Stomach smooth muscle (tissue), 2 donors: ENCODE results near the gene TMEM225B.
"Not testable (repeated sequence)": the region's sequence is repeated elsewhere in the genome, so short reads cannot be mapped to it uniquely, and the experiment has no call there.

Experiments used
- H3K27ac ChIP-seq: one replicate; pipeline ENCODE4 v1.7.0; 2013; ENCODE audit warnings: mild to moderate bottlenecking, low read length, inconsistent platforms
- H3K27me3 ChIP-seq, 2 donors: one replicate each; pipeline ENCODE4 v1.7.0; 2013; ENCODE audit warnings: low read length in 2 of 2; ENCODE audit not compliant: insufficient read depth in 2 of 2, control insufficient read depth in 1 of 2
- H3K36me3 ChIP-seq, 2 donors: one replicate each; pipeline ENCODE4 v1.7.0; 2013; ENCODE audit warnings: low read length in 2 of 2; ENCODE audit not compliant: control insufficient read depth in 2 of 2, insufficient read depth in 2 of 2
- H3K4me1 ChIP-seq: one replicate; pipeline ENCODE4 v1.7.0; 2013; ENCODE audit warnings: low read length; ENCODE audit not compliant: control insufficient read depth, insufficient read depth
- H3K4me3 ChIP-seq, 2 donors: one replicate each; pipeline ENCODE4 v1.7.0; 2013; ENCODE audit warnings: low read length in 2 of 2
- H3K9ac ChIP-seq, 2 donors: one replicate each; pipeline ENCODE4 v1.7.0; 2013; ENCODE audit warnings: low read length in 2 of 2, mild to moderate bottlenecking in 1 of 2
- H3K9me3 ChIP-seq, 2 donors: one replicate each; pipeline ENCODE4 v1.7.0; 2013; ENCODE audit warnings: low read length in 2 of 2; ENCODE audit not compliant: control insufficient read depth in 2 of 2
- donor health status: healthy.
- donor health status: Pancreatic carcinoma.

Gene TMEM225B, protein sequence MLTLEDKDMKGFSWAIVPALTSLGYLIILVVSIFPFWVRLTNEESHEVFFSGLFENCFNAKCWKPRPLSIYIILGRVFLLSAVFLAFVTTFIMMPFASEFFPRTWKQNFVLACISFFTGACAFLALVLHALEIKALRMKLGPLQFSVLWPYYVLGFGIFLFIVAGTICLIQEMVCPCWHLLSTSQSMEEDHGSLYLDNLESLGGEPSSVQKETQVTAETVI

DNA sequence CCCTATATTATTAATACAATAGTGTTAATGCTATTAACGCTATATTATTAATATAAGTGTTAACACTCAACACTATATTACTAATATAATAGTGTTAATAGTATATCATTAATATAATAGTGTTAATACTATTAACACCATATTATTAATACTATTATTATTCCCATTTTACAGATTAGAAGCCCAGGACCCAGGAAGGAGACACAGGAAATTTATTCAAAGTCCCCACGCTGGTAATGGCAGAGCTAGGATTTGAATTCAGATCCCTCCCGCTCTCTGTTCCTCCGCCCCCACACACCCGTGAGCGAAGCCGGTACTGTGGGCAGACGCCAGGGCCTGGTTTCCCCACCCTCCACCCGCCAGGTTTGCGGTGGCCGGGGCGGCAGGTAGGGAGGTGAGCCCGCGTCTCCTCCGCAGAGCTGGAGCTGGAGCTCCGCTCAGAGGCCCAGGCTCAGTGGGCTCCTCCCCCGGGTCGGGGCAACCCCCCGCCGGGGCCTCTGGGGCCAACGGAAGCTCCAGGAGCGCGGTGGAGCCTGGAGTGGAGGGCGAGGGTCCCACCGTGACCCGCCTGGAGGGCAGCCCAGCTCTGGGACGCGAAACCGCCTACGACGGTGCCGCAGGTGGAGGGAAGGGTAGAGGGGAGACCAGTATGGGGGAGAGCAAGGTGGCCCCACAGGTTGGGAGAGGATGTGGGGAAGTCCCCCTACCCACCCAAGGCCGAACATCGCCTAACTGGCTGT lies at the start of gene TMEM225B:
Gene TMEM225B (plus strand): TSS at position 506 of the 740 bp plus-strand sequence. CDS start 6,122 bp downstream, outside the sequence.
- Histone ChIP-seq H3K27ac (no peak within 1 kb of the TSS), H3K4me3 (no peak within 1 kb of the TSS), H3K9me3 (no peaks in the 10 kb centered on the region), H3K4me1 (no peaks in the 10 kb centered on the region), H3K36me3 (no peaks in the 10 kb centered on the region), H3K27me3 (no peaks in the 10 kb centered on the region), H3K9ac (no peak within 1 kb of the TSS)

DNA sequence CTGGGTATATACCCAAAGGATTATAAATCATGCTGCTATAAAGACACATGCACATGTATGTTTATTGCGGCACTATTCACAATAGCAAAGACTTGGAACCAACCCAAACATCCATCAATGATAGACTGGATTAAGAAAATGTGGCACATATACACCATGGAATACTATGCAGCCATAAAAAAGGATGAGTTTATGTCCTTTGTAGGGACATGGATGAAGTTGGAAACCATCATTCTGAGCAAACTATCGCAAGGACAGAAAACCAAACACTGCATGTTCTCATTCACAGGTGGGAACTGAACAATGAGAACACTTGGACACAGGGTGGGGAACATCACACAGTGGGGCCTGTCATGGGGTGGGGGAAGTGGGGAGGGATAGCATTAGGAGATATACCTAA lies 48.5 kb upstream of the TMEM225B start:
- not testable (repeated sequence) for H3K27me3 ChIP-seq, H3K4me1 ChIP-seq, H3K27ac ChIP-seq, H3K9ac ChIP-seq, H3K4me3 ChIP-seq, H3K9me3 ChIP-seq
- H3K36me3 ChIP-seq, result peaks cover 9 to 12% of the 10 kb centered on the region in 2 donors

DNA sequence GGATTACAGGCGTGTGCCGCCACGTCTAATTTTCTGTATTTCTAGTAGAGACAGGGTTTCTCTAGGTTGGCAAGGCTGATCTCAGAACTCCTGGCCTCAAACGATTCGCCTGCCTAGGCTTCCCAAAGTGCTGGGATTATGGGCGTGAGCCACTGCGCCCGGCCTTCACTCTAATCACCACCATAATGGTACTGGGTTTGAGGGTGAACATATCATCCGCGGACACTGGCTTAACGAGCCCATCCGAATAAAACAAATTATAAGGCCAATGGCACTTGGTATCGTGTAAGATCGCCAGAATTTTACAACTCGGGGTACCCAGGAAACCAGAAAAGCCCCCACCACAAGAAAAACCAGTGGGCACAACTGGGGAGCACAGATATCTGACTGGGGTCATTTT lies 46.7 kb upstream of the TMEM225B start:
- H3K36me3 ChIP-seq, result peaks cover 16% of the 10 kb centered on the region in 2 donors
- H3K9me3 ChIP-seq, result no peaks in the 10 kb centered on the region
- peak overlapping the region; percentile 88 to 99 for H3K4me3 ChIP-seq
- H3K27me3 ChIP-seq, result no peaks in the 10 kb centered on the region
- H3K4me1 ChIP-seq, result peaks cover 6% of the 10 kb centered on the region
- H3K27ac ChIP-seq, result peak overlapping the region; percentile 84
- H3K9ac ChIP-seq, result peak overlapping the region; percentile 95 to 99

DNA sequence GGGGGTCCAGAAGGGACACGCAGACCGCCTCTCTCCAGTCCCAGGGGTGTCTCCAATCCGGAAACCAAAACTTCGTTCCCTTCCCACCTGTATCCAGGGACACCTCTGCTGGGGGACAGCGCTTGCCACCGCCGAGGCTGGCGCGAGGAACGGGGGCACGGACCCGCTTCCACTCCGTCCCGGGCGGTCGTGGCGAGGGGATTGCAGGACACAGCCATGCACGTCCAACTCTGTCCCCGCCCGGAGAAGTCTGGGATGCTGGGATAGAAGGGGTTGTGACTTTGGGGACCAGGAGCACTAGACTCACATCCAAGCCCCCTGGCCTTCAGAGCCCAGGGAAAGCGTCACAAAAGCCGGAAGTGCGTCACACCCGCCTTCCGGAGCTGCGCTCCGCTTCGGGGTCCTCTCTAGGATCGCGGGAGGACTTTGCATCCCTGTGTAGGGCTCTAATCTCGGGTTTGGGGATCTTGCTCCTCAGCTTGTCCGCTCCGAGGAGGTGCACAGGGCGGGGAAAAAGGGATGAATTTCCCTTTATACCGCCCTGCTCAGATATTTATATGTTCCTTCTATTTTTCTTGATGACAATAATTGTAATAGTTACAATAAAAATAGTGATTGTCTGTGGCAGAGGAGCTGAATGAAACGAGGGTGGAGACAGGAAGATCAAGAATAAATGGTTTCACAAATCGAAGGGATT lies 46.2 kb upstream of the TMEM225B start, which contains the start of gene FAM200A:
Gene FAM200A (minus strand): TSS at position 348 of the 697 bp plus-strand sequence. CDS start 3,707 bp downstream, outside the sequence.
- H3K4me3 ChIP-seq, result peak within 1 kb of the TSS; percentile 88 to 99
- H3K27me3 ChIP-seq, result no peaks in the 10 kb centered on the region
- H3K27ac ChIP-seq, result peak within 1 kb of the TSS; percentile 84
- peak within 1 kb of the TSS; percentile 95 to 99 for H3K9ac ChIP-seq
- H3K36me3 ChIP-seq, result peaks cover 16% of the 10 kb centered on the region in 2 donors
- peaks cover 8% of the 10 kb centered on the region for H3K4me1 ChIP-seq
- H3K9me3 ChIP-seq, result no peaks in the 10 kb centered on the region

DNA sequence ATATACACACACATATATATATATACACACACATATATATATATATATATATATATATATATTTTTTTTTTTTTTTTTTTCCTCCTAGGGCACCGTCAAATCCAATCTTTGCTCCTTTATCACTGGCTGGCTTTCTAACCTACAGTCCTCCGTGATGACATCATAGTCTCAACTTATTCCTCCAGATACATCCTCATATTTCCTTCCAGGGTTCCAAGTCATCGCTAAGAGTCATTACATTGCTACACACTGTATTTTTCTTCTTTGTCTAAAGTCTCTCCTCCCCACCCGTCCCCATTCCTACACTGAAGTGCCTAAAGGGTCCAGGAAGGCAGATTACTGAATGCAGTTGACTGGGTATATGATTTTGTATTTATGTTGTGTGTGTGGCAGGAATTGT lies 45.0 kb upstream of the TMEM225B start:
- peak overlapping the region; percentile 37 for H3K27ac ChIP-seq
- peaks cover 18% of the 10 kb centered on the region for H3K4me1 ChIP-seq
- no peak overlapping the region for H3K9ac ChIP-seq
- H3K27me3 ChIP-seq, result no peaks in the 10 kb centered on the region
- H3K4me3 ChIP-seq, result no peak overlapping the region
- H3K9me3 ChIP-seq, result no peaks in the 10 kb centered on the region
- H3K36me3 ChIP-seq, result peaks cover 13 to 16% of the 10 kb centered on the region in 2 donors

GRCh38 chr7:99554939-99555338 lies 43.1 kb upstream of the TMEM225B start:
- H3K4me1 ChIP-seq, result peaks cover 31% of the 10 kb centered on the region
- no peak overlapping the region for H3K27ac ChIP-seq
- H3K9me3 ChIP-seq, result no peaks in the 10 kb centered on the region
- peaks cover 9 to 12% of the 10 kb centered on the region in 2 donors for H3K36me3 ChIP-seq
- no peak overlapping the region for H3K9ac ChIP-seq
- no peak overlapping the region for H3K4me3 ChIP-seq
- no peaks in the 10 kb centered on the region for H3K27me3 ChIP-seq

DNA sequence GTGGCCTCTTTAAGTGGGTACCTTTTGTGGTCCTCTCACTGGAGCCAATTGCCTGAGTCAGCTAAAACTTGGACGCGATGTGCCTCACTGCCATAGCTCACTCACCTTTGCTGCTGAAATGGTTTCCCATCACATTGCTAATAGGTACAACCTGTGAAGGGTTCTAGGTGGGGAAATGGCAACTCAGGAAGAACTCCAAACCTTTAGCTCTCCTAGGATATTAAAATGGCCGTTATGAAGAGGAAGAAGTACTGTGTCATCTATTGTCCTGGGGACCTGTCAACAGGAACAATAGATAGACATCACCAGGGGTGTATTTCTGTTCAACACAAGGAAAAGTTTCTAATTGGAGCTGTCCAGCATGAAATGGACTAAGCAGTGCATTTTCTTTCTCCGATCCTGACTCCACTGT lies 40.9 kb upstream of the TMEM225B start:
- Histone ChIP-seq H3K9ac (peak overlapping the region; percentile 97 to 100), H3K4me3 (peak overlapping the region; percentile 87 to 96), H3K27ac (peak overlapping the region; percentile 99), H3K9me3 (no peaks in the 10 kb centered on the region), H3K4me1 (peaks cover 32% of the 10 kb centered on the region), H3K36me3 (peaks cover 27 to 31% of the 10 kb centered on the region in 2 donors), H3K27me3 (no peaks in the 10 kb centered on the region)

DNA sequence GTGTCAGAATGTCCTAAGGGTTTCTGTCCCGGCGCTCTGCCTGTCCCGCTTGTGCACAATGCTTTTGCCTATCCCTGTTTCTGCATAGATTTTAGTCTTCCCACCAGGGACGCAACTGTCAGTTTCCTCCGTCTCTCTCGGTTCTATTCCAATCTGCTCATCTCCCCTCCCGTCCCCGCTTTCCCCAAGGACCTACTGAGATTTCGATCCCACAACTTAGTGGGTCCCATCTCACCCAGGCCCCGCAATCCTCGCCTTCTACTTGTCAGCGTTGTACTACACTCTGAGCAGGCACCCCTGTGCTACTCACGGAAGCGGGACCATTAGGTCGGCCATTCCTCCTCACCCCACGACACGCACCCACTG lies 40.1 kb upstream of the TMEM225B start:
- no peaks in the 10 kb centered on the region for H3K27me3 ChIP-seq
- H3K4me1 ChIP-seq, result peaks cover 32% of the 10 kb centered on the region
- peak overlapping the region; percentile 87 to 96 for H3K4me3 ChIP-seq
- peak overlapping the region; percentile 97 to 100 for H3K9ac ChIP-seq
- H3K27ac ChIP-seq, result peak overlapping the region; percentile 99
- no peaks in the 10 kb centered on the region for H3K9me3 ChIP-seq
- peaks cover 31 to 37% of the 10 kb centered on the region in 2 donors for H3K36me3 ChIP-seq

DNA sequence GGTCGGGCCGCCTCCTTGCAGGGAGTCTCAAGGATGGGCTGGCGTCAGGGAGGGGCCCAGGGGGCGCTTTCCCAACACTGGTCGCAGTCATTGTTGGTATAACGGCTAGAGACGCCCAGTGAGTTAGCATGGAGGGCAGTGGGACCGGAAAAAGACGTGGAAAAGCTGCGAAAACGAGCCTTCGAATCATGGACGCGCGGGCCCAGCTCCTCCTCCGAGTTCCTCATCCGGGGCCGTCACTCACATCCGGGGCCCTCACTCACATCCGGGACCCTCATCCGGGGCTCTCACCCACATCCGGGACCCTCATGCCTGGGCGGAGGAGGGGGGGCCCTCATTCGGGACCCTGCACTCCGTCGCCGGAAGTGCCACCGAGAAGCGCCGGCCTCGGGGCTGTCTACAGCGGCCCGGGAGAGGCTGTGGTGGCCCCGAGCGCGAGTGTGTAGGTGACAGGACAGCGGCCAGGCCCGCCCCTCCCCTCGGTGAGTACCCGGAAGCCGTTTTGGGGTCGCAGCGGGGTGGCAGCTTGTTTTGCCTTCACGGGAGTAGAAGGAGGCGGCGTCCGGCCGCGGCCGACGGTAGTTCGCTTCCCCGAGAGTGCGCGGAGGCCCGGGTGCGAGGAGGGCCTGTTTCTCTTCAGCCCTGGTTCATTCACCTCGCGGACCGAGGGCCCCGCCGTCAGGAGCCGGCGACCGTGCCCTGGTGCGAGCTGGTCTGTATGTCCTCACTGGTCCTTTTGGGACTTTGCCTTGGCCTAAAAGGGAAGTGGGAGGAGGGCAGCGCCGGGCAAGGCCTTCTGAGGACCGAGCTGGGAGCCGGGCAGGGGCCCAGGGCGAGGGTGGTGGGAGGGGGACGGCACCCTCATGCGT lies 39.5 kb upstream of the TMEM225B start, which contains the start of gene ZNF655:
Gene ZNF655 (plus strand): TSS at position 337 of the 869 bp plus-strand sequence. CDS start 1,918 bp downstream, outside the sequence.
- peaks cover 32% of the 10 kb centered on the region for H3K4me1 ChIP-seq
- H3K36me3 ChIP-seq, result peaks cover 33 to 40% of the 10 kb centered on the region in 2 donors
- H3K27me3 ChIP-seq, result no peaks in the 10 kb centered on the region
- peak within 1 kb of the TSS; percentile 99 for H3K27ac ChIP-seq
- peak within 1 kb of the TSS; percentile 97 to 100 for H3K9ac ChIP-seq
- peak within 1 kb of the TSS; percentile 87 to 96 for H3K4me3 ChIP-seq
- H3K9me3 ChIP-seq, result no peaks in the 10 kb centered on the region
